Stimulated activated naive CD8-positive, alpha-beta T cell treated with anti-CD3 and anti-CD28 coated beads, Interleukin-15, amount 100 ng/mL, for 72 hours (primary cell): ENCODE results near the gene MOB3B.
A peak's percentile ranks its signal among the peaks of the same experiment; 100 is the strongest.

Source experiments
- ATAC-seq: fragments of 150-1000 bp; cut with Tn5 transposase; 2 replicates; pipeline ENCODE4 v1.10.0; 2021; ENCODE audit warnings: mild to moderate bottlenecking, moderate library complexity
- DNase-seq, 2 donors: peaks; one replicate each; pipeline ENCODE4 v3.0.0; 2021 to 2022
- H3K27ac Mint-ChIP-seq, 2 donors: one replicate each; pipeline ENCODE4 v1.8.0; 2022; ENCODE audit warnings: mild to moderate bottlenecking in 2 of 2, mixed read lengths in 2 of 2, moderate library complexity in 2 of 2
- H3K27me3 Mint-ChIP-seq: one replicate; pipeline ENCODE4 v1.8.0; 2022; ENCODE audit warnings: mixed read lengths
- H3K4me1 Mint-ChIP-seq: one replicate; pipeline ENCODE4 v1.8.0; 2022; ENCODE audit warnings: mild to moderate bottlenecking, mixed read lengths
- H3K4me3 Mint-ChIP-seq, 2 donors: one replicate each; pipeline ENCODE4 v1.8.0; 2022; ENCODE audit warnings: mild to moderate bottlenecking in 2 of 2, mixed read lengths in 2 of 2, moderate library complexity in 1 of 2
- H3K9me3 Mint-ChIP-seq, 2 donors: one replicate each; pipeline ENCODE4 v1.8.0; 2022; ENCODE audit warnings: mixed read lengths in 2 of 2

The MOB3B gene

DNA sequence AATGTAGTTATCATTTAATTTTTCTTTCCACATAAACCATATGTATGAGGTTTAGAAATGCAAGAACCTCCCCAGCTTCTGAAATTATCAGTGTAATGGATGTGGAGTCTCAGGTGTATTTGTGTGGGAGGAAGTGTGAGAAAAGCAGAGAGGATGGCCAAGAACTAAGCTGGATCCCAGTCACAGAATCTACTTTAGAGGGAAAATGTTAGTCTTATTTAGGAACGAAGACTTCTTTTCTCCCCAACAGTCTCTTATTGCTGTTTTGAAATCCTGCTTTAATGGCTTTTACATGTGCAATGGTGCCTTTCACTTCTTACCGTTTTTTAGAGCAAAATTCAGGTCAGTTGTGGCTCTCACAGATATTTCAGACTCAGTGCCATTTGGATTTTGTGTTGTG lies 235.6 kb downstream of the MOB3B start:
- DNase-seq = no peak
- Mint-ChIP-seq H3K27me3 (no peaks in the 10 kb centered on the region), H3K4me1 (no peaks in the 10 kb centered on the region), H3K27ac (no peak overlapping the region), H3K4me3 (no peak overlapping the region), H3K9me3 (no peaks in the 10 kb centered on the region)
- ATAC-seq = no peak

GRCh38 chr9:27292659-27293405 lies 236.8 kb downstream of the MOB3B start:
- Mint-ChIP-seq H3K9me3 (no peaks in the 10 kb centered on the region), H3K4me1 (no peaks in the 10 kb centered on the region), H3K4me3 (no peak overlapping the region), H3K27me3 (no peaks in the 10 kb centered on the region), H3K27ac (no peak overlapping the region)
- ATAC-seq (no peak), DNase-seq (no peak)

DNA sequence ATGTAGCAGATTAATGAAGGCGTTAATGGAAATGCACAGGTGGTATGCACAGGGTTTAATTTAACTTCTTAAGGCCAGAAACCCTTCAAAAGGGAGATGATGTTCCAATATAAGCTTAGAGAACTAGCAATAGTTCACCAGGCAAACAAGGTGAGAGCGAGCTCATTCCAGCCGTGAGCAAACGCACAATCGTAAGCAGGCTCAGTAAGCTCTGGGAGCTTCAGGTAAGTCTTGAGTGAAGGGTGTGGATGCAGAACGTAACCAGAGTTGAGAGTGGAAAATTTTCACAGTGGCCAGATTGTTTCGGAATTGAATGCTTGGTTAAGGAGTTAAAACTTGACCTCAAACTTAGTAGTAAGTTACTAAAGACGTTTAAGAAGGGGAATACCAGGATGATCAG lies 238.3 kb downstream of the MOB3B start:
- Mint-ChIP-seq H3K27me3 (peaks cover 3% of the 10 kb centered on the region), H3K4me1 (no peaks in the 10 kb centered on the region), H3K27ac (no peak overlapping the region), H3K4me3 (no peak overlapping the region), H3K9me3 (no peaks in the 10 kb centered on the region)
- no peak for DNase-seq
- no peak for ATAC-seq

DNA sequence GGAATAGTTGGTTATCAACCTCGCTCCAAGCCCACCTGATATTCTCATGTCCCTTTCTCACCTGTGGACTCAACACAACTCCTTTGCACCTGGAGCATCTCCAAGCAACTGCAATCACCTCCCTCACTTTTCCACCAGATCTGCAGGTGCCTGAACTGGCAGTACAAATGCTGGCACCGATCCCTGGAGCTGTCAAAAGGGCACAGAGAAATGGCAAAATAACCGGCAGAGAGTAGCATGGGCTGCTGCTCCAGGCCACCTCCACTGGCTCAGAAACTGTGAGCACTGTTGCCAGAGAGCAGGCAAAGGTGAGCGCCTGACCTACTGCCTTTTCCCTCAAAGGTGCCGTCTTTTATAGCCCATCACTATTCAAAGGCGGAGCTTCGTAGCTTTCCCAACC lies 247.3 kb downstream of the MOB3B start:
- no peak for DNase-seq
- H3K27me3 Mint-ChIP-seq = peaks cover 21% of the 10 kb centered on the region
- no peak for ATAC-seq
- H3K4me3 Mint-ChIP-seq = no peak overlapping the region
- H3K27ac Mint-ChIP-seq = no peak overlapping the region
- H3K4me1 Mint-ChIP-seq = peaks cover 6% of the 10 kb centered on the region
- H3K9me3 Mint-ChIP-seq = no peaks in the 10 kb centered on the region

DNA sequence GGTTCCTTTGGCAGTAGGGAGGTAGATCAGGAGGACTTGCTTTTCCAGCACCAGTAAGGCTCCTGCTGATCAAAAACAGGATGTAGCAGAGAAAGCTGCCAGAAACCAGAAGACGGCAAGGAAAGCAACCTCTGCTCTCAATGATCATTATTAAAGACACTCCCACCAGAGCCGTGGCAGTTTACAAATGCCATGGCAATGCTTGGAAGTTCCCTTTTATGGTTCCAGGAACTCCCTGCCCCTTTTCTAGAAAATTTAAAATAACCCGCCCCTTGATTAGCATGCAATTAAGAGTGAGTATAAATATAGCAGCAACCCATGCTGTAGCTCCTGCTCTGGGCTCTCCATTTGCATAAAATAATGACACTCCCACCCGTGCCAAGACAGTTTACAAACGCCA lies 248.8 kb downstream of the MOB3B start:
- H3K4me3 Mint-ChIP-seq = no peak overlapping the region
- no peak for DNase-seq
- H3K27ac Mint-ChIP-seq = no peak overlapping the region
- peaks cover 14% of the 10 kb centered on the region for H3K27me3 Mint-ChIP-seq
- ATAC-seq = no peak
- no peaks in the 10 kb centered on the region for H3K9me3 Mint-ChIP-seq
- H3K4me1 Mint-ChIP-seq = peaks cover 6% of the 10 kb centered on the region

DNA sequence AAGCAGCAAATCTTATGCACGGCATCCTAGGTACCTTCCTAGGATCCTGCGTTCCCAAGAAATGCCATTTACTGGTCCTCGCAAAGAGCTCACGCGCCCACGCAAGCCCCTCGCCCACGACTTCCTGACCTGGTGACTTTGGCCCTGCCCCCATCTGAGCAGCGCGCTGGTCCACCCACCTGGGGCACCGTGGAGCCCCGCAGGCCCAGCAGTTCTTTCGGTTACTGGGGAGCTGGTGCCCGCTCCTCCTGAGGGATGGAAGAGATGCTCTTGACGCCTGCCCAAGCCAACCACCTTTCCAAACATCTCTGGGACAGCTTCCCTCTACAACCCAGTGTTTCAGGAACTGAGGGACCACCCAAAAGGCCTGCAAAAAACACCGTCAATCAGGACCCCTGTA lies 249.4 kb downstream of the MOB3B start:
- Mint-ChIP-seq H3K4me3 (no peak overlapping the region), H3K27ac (no peak overlapping the region), H3K4me1 (peaks cover 6% of the 10 kb centered on the region), H3K27me3 (peaks cover 14% of the 10 kb centered on the region), H3K9me3 (no peaks in the 10 kb centered on the region)
- DNase-seq (no peak), ATAC-seq (no peak)

DNA sequence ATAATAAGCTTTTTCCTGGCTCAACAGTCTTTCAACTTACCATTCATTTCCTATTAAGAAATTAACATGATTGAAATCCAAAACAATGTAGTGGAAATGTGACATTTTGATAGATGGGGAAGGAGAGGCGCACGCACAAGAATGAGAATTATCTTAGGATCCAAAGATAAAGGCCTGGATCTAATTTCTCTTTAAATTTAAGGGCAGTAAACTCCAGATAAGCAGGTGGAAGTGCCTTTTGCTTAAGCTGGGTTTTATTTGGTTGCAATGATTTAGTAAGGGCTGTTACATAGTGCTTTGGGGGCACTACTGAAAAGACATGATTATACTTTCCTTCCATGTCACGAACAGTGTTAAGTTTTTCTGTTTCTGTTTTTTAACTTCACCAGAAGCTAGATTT lies 250.0 kb downstream of the MOB3B start:
- no peaks in the 10 kb centered on the region for H3K9me3 Mint-ChIP-seq
- peaks cover 14% of the 10 kb centered on the region for H3K27me3 Mint-ChIP-seq
- no peak overlapping the region for H3K4me3 Mint-ChIP-seq
- H3K4me1 Mint-ChIP-seq = peaks cover 6% of the 10 kb centered on the region
- DNase-seq (no peak), ATAC-seq (no peak)
- H3K27ac Mint-ChIP-seq = no peak overlapping the region

- Mint-ChIP-seq H3K27ac (no peak overlapping the region), H3K4me3 (no peak overlapping the region), H3K9me3 (no peaks in the 10 kb centered on the region), H3K4me1 (peaks cover 6% of the 10 kb centered on the region), H3K27me3 (peaks cover 13% of the 10 kb centered on the region)
- ATAC-seq = no peak
- no peak for DNase-seq
These were observed 251.2 kb downstream of the MOB3B start for GRCh38 chr9:27278374-27278773.

DNA sequence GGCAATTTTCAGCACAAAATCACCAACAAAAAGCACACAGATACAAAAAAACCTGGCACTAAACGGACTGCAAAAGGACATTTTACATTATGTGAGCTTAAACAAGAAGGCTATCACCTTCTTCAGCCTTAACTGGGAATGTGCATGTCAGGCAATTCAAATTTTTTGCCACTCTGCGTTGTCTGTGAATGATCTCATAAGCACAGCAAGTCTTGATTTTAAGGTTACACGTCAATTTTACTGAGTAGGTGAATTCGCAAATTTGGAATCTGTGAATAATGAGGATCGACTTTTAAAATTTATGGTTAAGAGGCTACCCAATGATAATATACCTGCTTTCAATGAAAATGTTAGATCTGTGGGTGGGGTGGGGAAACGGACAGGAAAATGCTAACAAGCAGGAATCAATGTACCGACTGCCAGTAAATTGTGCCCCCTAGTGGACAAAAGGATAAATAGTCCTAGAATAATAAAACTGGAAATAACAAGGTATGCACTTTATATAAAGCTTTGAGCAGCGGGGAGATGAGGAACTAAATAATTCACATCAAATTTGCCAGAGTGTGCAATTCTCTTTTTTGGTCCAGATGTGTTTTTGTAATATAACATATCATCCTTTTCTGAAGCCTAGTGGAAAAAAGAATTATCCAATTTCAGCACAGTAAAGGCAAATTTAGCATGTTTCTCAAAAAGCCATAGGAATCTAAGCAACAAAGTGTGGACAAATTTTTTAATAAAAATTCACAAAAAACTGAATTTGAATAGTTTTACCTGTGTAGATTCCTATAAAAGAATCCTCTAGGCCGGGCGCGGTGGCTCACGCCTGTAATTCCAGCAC lies 253.2 kb downstream of the MOB3B start:
- DNase-seq (peak in 1 of 2 donors; percentile 8), ATAC-seq (no peak)

More for the DNA sequence above, 253.2 kb downstream of the MOB3B start:
- Mint-ChIP-seq H3K27me3 (peaks cover 6% of the 10 kb centered on the region), H3K4me3 (no peak overlapping the region), H3K4me1 (peaks cover 3% of the 10 kb centered on the region), H3K27ac (no peak overlapping the region), H3K9me3 (no peaks in the 10 kb centered on the region)
